Middle frontal gyrus (tissue), 1 donor: ENCODE measurements around the gene ATP11A.

ENCODE experiments used
- DNase-seq: peaks from one replicate; pipeline ENCODE4 v3.0.0-alpha.2; 2015; ENCODE audit warnings: low spot score; ENCODE audit errors: extremely low spot score

The ATP11A gene

DNA sequence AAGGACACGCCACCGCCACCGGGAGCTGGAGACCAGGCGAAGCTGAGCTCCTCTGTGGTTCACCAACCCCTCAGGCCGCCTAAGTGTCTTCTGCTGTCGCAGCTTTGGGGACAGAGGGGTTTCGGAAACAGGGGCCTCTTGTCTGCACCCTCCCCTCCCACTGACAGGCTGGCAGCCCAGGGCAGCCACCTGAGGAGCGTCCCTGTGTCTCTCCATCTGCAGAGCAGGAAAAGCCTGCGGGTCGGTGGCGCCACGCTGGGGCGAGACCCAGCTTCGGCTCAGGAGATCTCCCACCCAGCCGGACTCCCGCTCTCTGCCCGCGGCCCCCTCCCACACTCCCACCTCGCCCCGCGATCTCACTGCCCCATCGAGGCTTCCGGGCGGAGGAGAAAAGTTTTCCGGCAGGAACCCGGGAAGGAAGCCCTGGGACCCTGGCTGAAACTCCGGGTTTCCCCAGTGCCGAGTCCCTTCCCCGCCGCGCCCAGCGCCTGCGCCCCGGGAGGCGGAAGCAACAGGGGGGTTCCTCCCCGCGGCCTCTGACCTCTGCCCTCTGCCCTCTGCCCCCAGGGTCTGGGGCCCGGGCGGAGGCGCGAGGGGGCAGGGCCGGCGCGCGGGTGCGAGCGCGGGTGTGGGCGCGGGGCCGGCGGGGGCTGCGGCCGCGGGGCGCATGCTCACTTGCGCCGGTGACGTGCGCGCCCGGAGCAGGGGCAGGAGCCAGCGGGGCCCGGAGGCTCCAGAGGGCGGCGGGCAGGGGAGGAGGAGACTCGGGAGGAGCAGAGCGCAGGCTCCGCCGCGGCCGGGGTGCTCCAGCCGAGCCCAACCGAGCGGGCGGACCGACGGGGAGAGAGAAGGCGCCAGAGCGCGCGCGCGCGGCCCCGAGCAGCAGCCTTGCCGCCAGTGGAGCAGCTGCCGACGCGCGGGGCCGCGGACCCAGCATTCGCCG is at the start of gene ATP11A:
Gene ATP11A, plus strand, starts transcription at position 736 of the 943 bp plus-strand sequence. CDS start 379 bp downstream, outside the sequence.
- peak; percentile 82 for DNase-seq

DNA sequence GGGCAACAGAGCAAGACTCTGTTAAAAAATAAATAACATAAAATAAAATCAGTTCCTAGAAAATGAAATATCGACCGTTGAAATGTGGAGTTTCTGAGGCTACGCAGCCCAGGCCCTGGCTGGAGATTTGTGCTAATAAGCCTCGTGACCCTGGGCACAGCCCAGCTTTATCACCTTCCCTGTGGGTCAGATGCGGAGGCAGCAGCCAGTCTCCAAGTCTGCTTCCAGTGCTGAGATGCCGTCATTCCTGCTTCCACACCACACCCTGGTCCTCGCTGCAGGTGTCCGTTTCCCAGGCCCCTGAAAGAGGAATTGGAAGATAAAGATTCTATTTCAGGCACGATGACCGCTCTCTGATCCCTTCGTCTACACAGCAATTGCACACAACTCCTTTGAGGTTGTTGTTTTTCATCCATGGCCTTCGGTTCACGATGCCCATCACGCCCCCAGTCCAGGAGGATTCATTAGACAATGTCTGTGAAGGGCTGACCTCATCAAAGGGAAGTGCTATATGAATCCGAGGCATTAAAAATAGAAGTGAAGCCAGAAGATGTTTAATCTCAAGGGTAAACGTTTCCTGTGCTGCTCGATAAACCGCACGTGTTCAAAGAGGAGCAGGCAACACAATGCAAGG is 48.3 kb upstream of the ATP11A start:
- no peak for DNase-seq

DNA sequence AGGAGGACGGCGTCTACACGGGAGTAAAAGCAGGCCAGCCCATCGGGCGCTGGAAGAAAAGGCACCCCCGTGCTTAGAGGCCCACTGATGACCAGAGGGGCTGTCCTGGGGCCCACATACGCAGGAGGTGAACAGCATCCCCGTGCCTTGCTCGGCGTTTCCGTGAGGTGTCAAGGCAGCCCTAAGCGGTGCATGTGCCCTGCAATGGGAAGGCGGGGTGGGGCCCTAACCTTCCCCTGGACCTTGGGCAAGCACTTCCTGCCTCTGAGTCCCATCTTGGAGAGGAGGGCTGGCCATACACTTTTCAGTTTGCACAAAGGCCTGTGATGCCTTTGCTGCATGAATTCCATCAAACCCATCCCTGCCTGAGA is 47.8 kb upstream of the ATP11A start:
- DNase-seq: no peak

DNA sequence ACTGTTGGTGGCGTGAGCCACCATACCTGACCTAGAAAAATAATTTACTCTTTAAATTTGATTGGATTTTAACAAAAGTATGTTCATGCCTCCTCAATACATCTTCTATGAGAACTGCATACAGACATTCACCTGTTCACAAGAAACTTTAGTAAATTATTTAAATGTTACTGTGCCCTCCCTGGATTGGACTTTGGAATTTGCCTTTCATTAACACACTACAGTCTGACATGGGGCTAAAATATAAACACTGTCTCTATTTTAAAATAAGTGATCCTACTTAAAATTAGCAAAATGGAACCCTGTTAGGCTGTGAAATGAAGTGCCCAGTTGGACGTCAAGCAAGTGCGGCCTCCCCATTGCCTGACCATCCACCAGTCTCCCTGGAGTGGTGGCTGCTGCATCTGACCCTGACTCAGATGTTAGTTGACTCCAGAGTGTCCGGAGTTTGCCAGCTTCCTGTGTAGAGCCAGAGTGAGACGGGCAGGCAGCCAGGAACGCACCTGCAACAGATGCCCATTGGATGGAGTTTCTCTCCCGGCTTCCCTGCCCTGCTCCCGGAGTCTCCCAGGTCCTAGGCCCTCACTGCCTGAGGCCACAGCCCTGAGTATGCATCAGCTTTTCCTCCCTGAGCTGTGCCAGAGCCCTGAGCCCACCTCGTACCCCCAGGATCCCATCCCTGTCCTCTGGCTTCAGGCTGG is 45.9 kb upstream of the ATP11A start:
- no peak for DNase-seq

DNA sequence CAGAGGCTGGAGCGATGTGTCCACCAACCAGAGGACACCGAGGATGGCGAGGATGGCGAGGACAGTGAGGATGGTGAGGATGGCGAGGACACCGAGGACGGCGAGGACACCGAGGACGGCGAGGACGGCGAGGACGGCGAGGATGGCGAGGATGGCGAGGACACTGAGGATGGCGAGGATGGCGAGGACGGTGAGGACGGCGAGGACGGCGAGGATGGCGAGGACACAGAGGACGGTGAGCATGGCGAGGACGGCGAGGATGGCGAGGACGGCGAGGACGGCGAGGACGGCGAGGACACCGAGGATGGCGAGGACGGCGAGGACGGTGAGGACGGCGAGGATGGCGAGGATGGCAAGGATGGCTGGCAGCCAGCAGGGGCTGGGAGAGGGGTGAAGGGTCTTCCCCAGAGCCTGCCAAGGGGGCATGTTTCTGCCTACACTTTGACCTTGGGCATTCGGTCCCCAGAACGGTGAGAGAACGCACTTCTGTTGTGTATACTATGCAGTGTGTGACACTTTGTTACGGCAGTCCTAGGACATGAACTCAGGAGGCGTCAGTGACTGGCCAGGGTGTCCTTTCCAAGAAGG is 44.4 kb upstream of the ATP11A start:
- DNase-seq: no peak

DNA sequence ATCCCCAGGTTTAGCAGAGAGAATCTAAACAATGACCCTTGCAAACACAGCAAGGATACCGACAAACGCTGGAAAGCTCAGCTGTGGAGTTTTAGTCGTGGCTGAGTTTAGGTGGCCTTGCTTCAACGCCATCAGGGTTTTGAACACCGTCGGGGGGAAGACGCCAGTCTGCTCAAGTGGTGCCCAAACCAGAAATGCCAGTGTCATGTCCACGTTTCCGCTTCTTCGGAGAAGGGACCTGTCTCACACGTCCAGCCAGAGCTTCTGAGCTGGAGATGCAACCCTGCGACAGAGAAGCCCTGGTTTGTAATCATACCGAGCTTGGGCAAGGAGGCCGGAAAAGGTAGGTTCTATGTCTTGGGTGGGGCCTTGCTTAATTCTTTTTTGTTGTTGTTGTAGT is 42.6 kb upstream of the ATP11A start:
- DNase-seq: no peak

DNA sequence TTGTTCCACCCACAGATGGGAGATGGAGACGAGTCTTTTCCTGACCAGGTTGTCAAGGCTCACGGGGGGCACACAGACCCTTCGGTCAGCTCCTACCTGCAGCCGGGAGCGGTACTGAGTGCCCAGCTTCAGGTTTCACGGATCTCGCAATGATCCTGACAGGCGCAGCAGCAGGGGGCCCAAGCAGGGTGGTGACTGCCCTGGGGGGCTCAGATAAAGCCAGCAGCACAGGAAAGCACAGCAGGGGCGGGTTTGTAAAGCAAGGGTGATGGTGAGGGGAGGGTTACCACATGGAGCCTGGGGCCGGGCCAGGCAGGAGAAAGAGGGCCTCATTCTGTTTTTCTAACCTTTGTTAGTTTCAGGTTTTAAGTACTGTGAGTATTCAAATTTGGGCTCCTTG is 41.7 kb upstream of the ATP11A start:
- DNase-seq: no peak

DNA sequence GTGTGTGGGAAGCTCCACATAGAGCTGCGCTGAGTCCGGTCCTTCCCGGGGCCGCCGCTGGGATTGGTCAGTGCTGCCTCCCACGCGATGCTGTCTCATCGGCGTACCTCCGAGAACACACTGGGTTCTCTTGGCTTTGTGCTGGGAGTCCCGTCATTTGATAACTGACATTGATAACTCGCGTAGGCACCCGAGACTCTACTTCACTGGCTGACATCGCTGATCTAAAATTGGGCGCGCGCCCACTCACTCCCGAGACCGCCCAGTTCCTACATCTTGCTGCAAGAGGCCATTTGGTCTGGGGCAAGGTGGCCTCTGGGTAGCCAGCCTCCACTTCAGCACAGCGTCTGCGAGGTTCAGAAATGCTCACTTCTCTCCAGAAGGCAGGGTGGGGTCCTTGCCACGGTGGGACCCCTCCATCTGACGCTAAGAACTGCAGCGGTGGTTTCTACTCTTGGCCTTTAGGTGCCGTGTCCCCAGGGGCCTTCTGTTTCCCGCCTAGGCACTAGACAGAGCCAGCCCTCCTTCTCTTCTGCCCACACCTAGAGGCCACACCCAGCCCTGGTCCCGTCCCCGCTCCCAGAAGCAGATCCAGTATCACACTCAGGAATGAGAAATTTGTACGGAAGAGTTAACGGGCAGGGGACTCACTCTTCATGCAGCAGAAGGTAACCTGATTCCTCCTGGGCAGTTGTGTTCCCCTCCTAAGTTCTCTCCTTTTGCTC is 40.7 kb upstream of the ATP11A start:
- no peak for DNase-seq

DNA sequence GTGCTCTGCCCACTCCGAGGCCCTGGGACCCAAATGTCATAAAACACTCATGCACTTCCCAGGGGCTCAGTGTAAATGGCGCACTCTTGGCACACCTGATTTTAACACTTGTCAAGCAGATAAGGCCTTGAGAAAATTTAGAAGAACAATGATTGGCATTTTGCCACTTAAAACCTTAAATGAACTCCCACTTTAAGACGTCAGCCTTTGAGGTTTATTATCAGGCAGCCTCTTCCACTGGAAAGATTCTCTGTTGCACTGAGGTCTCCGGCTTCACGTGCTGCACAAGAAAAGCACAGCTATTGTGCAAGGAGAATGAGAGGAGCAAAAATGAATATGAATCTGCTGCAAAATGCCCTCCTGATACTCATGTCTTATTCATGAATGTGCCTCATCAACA is 38.5 kb upstream of the ATP11A start:
- DNase-seq: no peak

DNA sequence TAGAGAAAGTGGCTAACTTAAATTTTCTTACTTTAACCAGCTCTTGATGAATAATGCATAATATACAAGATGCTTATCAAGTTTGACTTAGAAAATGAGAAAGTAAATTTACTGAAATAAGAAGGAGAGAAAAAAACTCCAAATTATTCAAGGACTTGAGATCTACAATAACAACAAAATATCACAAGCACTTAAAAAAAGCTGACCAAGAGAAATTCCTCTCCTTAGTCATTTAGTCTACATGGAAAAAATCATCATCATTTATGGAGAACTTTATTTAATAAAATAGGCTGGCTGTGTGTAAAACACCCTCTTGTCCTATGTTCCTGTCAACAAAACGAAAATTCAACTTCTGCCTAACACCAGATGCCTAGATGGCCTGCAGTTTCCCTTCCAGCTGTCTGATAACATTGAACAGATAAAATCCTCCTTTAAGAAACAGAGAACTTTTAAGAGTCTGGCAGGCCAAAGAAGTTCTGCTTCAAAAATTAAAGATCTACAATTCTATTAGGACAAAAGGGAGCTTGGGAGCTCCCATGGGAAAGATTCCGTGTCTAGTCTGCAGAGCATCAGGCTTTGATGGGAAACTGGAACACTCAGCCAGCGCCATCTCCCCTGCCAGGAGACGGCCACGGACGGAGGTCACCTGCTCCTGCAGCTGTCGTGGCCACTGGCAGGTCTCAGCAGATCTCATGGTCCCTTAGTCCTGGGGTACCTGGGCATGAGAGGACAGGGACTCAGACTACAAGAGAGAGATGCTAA is 37.9 kb upstream of the ATP11A start:
- no peak for DNase-seq

DNA sequence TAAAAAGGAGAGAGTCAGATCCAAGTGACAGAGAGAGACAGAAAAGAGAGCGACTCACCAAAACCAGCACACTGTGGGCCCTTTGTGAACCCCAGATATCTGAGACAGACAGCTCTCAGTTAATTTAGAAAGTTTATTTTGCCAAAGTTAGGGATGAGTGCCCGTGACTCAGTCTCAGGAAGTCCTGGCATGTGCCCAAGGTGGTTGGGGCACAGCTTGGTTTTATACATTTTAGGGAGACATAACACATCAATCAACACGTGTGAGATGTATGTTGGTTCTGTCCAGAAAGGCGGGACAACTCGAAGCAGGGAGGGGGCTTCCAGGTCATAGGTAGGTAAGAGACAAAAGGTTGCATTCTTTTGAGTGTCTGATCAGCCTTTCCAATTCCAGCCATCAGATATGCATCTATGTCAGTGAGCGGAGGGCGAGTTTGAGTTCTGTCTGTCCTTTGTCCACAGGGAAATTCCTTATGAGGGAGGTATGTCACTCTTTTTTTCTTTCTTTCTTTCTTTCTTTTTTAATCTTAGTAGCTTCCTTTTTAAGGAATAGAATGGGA is 37.2 kb upstream of the ATP11A start:
- DNase-seq: no peak

DNA sequence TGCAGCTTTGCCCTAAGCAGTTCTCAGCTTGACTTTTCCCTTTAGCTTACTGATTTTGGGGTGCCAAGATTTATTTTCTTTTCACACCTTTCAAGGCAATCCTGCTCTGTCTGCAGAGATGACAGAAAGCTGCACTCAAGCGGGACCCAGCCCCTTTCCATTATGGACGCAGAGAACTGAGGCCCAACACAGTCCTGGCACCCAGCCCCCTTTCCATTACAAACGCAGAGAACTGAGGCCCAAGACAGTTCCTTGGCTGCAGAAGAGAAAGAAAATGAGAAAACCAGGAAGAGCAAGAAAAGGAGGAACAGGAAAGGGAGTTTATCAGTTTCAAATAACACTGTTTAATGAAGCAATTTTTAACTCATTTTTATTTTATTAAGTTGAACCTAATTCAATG is 36.8 kb upstream of the ATP11A start:
- no peak for DNase-seq

DNA sequence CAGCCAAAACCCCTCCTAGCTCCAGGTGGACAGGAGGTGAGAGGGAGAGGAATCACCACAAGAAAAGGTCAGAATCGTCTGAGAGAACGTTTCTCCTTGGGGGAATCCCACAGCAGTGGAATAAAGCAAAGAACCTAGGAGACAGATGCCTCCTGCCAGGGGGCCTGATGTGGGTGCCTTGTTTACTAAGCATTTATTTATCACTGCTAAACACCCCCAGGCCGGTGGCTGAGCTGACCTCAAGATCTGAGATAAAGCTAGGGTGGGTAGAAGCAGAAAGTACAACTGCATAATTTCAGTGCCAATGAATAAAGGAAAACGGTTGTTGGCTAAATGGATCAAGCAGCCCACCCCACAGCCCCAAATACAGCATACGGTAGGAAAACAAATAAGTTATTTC is 33.9 kb upstream of the ATP11A start:
- no peak for DNase-seq

DNA sequence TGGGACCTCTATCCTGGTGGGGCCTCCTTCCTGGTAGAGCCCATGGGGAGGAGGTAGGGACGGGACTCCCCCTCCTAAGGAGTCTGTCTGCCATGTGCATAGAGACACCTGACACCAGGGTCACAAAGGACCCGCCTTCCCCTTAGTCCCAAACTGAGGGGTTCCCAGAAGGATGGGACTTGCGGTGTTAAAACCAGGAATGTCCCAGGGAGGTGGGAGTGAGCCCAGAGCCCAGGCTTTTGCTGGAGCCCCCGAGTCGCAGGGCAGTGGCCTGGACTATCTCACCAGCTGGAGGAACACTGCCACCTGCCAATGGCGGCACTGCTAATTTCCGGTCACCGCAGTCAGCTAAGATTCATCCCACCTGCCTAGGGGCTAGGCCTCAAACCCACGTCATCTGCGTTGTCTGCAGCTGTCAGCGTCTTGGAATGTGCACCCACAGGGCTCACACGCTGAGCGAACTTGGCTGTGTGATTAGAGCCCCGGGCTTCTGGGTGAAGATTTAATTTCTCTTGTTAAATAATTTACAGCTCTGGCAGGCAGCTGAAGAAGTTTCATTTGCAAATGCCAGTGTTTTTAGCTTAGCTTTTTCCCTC is 31.9 kb upstream of the ATP11A start:
- DNase-seq: no peak

DNA sequence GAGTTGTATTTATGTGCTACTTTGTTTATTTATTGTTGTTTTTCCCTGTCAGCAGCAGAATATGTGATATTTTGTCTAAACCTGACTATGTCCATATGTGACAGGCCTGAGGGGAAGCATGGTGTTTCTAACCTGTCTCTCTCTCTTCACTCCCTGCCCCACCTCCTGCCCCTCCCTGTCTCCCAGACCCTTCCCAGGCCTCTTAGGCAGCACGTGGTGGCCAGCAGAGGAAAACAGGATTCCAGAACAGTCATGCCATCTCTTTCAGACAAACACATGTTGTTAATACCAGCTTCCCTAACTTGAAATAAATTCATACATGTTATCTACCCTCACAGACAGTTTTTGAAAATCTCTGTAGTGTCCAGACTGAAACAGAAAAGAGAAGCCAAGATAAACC is 31.0 kb upstream of the ATP11A start:
- no peak for DNase-seq

DNA sequence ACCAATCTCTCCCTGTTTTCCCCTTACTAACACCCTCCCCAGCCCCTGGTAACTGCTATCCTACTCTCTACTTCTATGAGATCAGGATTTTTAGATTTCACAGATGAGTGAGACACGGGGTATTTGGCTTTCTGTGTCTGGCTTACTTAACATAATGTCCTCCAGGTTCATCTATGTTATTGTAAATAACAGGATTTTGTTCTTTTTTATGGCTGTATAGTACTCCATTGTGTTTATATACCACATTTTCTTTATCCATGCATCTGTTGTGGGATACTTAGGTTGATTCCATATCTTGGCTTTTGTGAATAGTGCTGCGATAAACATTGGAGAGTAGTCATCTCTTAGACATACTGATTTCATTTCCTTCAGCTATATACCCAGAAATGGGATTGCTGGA is 28.5 kb upstream of the ATP11A start:
- DNase-seq: no peak

DNA sequence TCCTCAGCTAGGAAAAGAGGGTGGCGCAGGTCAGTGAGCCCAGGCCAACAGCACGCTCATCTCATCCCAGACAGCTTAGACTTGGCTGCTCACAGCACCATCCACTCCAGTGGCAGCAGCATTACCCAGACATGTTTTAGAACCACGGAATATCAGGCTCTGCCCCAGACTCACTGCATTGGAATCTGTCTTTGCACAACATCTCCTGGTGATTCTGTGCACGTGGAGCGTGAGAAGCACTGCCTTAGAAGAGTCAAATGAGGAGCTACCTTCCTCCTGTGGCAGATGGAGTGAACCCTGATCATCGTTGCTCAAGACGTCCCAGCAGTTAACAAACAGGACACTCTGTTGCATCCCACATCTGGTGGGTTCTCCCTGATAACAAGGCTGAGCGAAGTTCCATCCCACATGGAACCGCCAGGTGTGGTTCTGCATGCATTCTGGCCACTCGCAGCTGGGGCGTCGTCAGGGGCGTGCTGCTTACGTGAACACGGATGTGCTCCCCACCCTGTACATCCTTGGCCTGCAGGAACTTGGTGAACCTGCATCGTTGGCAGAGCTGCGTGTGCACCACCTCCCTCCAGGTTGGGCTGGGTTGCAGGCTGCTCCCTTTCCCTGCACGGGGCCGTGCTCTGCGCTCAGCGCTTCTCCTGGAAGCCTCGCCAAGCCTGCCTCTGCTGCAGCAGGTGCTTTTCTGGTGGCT is 25.2 kb upstream of the ATP11A start:
- DNase-seq: no peak

DNA sequence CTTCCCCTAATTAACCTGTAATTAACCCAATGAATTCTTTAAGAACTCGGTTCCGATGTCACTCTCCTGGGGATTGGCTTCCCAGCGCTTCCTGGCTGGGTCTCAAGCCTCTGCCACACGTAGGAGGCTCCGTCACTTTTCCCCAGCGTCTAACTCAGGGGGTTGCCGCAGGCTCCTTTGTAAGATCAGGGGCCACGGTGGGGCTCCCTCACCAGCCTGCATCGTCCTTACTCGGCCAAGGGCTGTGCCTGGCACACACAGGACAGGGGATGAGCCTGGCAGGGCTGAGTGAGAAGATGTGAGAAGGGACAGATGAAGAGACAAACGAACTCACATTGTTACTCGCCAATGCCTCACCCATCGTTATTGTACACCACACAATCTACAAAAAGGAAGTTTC is 20.9 kb upstream of the ATP11A start:
- DNase-seq: no peak

DNA sequence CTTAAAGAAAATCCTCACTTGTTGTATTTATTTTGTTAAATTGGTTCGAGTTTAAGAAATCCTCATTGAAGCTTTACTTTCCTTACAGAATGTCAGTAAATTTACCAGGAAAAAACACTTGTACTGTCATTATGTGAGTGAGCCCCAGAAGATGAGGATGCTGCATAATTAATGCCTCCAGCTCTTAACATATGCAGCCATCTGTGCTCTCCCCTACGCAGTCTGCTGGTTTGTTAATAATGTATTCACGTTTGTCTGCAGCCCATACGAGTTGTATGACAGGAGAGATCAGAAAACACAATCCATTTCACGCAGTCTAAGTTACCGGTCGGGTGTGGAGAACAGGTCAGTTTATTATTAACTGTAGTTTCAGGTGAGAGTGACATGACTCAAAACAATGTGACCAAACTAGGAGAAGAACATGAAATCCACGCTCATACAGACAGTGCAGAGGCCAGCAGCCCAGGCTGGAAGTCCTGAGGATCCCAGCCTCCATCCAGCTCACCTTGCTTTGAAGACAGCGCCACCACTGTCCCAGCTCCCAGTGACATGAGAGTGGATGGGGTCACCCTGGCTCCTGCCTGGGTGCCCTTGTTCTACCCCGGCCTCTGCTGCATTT is 19.8 kb upstream of the ATP11A start:
- no peak for DNase-seq
